ENCODE measurements around the gene SF3B6. TPM values are rescaled to one million over a fixed set of nuclear protein-coding genes. Genes with fewer than 3 reads are reported as not detected.

Gene SF3B6
- total RNA-seq, 1 experiment from 2014 or later, result 141 TPM

- Mint-ChIP-seq H3K9me3 (ENCODE audit: unreplicated experiment) (no peaks in the 10 kb centered on the region), H3K27me3 (ENCODE audit: insufficient read depth, unreplicated experiment) (no peaks in the 10 kb centered on the region), H3K36me3 (ENCODE audit: insufficient read depth, unreplicated experiment) (peaks cover 35% of the 10 kb centered on the region), H3K4me3 (ENCODE audit: unreplicated experiment) (no peak overlapping the region), H3K27ac (ENCODE audit: low read depth, unreplicated experiment) (no peak overlapping the region), H3K4me1 (ENCODE audit: insufficient read depth, unreplicated experiment) (no peaks in the 10 kb centered on the region)
- TF ChIP-seq CTCF (IDR thresholded peaks at IDR 0.05; ENCODE audit: unreplicated experiment), result no peak
- ChIA-PET CTCF (interaction anchor here (0.6 kb wide), 1 partner anchor 163 kb away, joined by 3 read pairs; no protein-coding TSS in a partner anchor), POLR2A (no interaction called here)
- no peak for DNase-seq (ENCODE audit: unreplicated experiment)
- no TSS peak for BruUV-seq (replicated peaks)
- intact Hi-C loops (cut with micrococcal nuclease), result no loop called here
Observed at GRCh38 chr2:24038786-24039499, 37.2 kb downstream of the SF3B6 start.

- CTCF ChIA-PET, result interaction anchor here (0.5 to 1.0 kb wide), 2 partner anchors 9 to 125 kb away, joined by 3 read pairs; no protein-coding TSS in a partner anchor
- Mint-ChIP-seq H3K27ac (ENCODE audit: low read depth, unreplicated experiment) (no peak overlapping the region), H3K27me3 (ENCODE audit: insufficient read depth, unreplicated experiment) (no peaks in the 10 kb centered on the region), H3K9me3 (ENCODE audit: unreplicated experiment) (no peaks in the 10 kb centered on the region), H3K36me3 (ENCODE audit: insufficient read depth, unreplicated experiment) (peaks cover 17% of the 10 kb centered on the region), H3K4me1 (ENCODE audit: insufficient read depth, unreplicated experiment) (peaks cover 6% of the 10 kb centered on the region), H3K4me3 (ENCODE audit: unreplicated experiment) (no peak overlapping the region)
- intact Hi-C loops (cut with micrococcal nuclease), result no loop called here
- DNase-seq (ENCODE audit: unreplicated experiment), result no peak
- BruUV-seq (replicated peaks), result no TSS peak
- no peak for TF ChIP-seq CTCF (IDR thresholded peaks at IDR 0.05; ENCODE audit: unreplicated experiment)
- POLR2A ChIA-PET, result interaction anchor here (0.6 to 0.8 kb wide), 2 partner anchors 16 to 94 kb away, joined by 3 read pairs; partner anchors contain the start of gene MFSD2B
Observed at GRCh38 chr2:24026233-24026632, 49.9 kb downstream of the SF3B6 start.

- intact Hi-C loops (cut with micrococcal nuclease), result no loop called here
- no TSS peak for BruUV-seq (replicated peaks)
- Mint-ChIP-seq H3K4me3 (ENCODE audit: unreplicated experiment) (no peak overlapping the region), H3K36me3 (ENCODE audit: insufficient read depth, unreplicated experiment) (peaks cover 6% of the 10 kb centered on the region), H3K27me3 (ENCODE audit: insufficient read depth, unreplicated experiment) (no peaks in the 10 kb centered on the region), H3K4me1 (ENCODE audit: insufficient read depth, unreplicated experiment) (peaks cover 7% of the 10 kb centered on the region), H3K27ac (ENCODE audit: low read depth, unreplicated experiment) (peak overlapping the region; percentile 41), H3K9me3 (ENCODE audit: unreplicated experiment) (no peaks in the 10 kb centered on the region)
- CTCF ChIA-PET, result interaction anchor here (1.0 kb wide), 2 partner anchors 10 to 12 kb away, joined by 3 read pairs; no protein-coding TSS in a partner anchor
- POLR2A ChIA-PET, result interaction anchor here (0.8 kb wide), 1 partner anchor 22 kb away, joined by 4 read pairs; the partner anchor contains the start of gene WDCP
- TF ChIP-seq CTCF (IDR thresholded peaks at IDR 0.05; ENCODE audit: unreplicated experiment), result no peak
- no peak for DNase-seq (ENCODE audit: unreplicated experiment)
Observed at GRCh38 chr2:24024996-24025663, 51.0 kb downstream of the SF3B6 start.

- H3K4me3 Mint-ChIP-seq (ENCODE audit: unreplicated experiment), result no peak overlapping the region
- intact Hi-C loops (cut with micrococcal nuclease), result no loop called here
- H3K4me1 Mint-ChIP-seq (ENCODE audit: insufficient read depth, unreplicated experiment), result peaks cover 7% of the 10 kb centered on the region
- no peaks in the 10 kb centered on the region for H3K9me3 Mint-ChIP-seq (ENCODE audit: unreplicated experiment)
- POLR2A ChIA-PET, result no interaction called here
- H3K27ac Mint-ChIP-seq (ENCODE audit: low read depth, unreplicated experiment), result peak overlapping the region; percentile 41
- TF ChIP-seq CTCF (IDR thresholded peaks at IDR 0.05; ENCODE audit: unreplicated experiment), result no peak
- peak; percentile 26 for DNase-seq (ENCODE audit: unreplicated experiment)
- BruUV-seq (replicated peaks), result no TSS peak
- no peaks in the 10 kb centered on the region for H3K36me3 Mint-ChIP-seq (ENCODE audit: insufficient read depth, unreplicated experiment)
- no peaks in the 10 kb centered on the region for H3K27me3 Mint-ChIP-seq (ENCODE audit: insufficient read depth, unreplicated experiment)
- CTCF ChIA-PET, result interaction anchor here (0.7 kb wide), 1 partner anchor 161 kb away, joined by 3 read pairs; no protein-coding TSS in a partner anchor
Observed at GRCh38 chr2:24024018-24024417, 52.1 kb downstream of the SF3B6 start.
